Mesodermal cell (in vitro differentiated cells): ENCODE measurements around the gene PPP4R2.

ENCODE experiments used
- H3K27ac ChIP-seq: 2 replicates; pipeline ENCODE4 v1.7.0; 2013; ENCODE audit warnings: mild to moderate bottlenecking, low read depth, low read length, moderate library complexity; ENCODE audit not compliant: severe bottlenecking
- H3K36me3 ChIP-seq: 2 replicates; pipeline ENCODE4 v1.7.1; 2013; ENCODE audit warnings: mild to moderate bottlenecking, low read length, moderate library complexity; ENCODE audit not compliant: control insufficient read depth, insufficient read depth
- H3K4me1 ChIP-seq: one replicate; pipeline ENCODE4 v1.7.1; 2013; ENCODE audit warnings: mild to moderate bottlenecking, low read length; ENCODE audit not compliant: insufficient read depth, control insufficient read depth, poor library complexity, severe bottlenecking
- H3K4me3 ChIP-seq: 2 replicates; pipeline ENCODE4 v1.7.0; 2013; ENCODE audit warnings: low read length, control low read depth, mild to moderate bottlenecking; ENCODE audit not compliant: insufficient read depth, poor library complexity, severe bottlenecking; ENCODE audit errors: extremely low read depth
- H3K9me3 ChIP-seq: 2 replicates; pipeline ENCODE4 v1.7.1; 2013; ENCODE audit warnings: mild to moderate bottlenecking, low read length, moderate library complexity; ENCODE audit not compliant: control insufficient read depth
- WGBS, 2 experiments: methylation state at CpG; one replicate each; pipeline ENCODE4 v1.1.5; 2013; ENCODE audit warnings: missing lambda C conversion rate in 2 of 2; ENCODE audit not compliant: insufficient coverage in 2 of 2; 5-methylcytosine and 5-hydroxymethylcytosine counted together

PPP4R2 gene

DNA sequence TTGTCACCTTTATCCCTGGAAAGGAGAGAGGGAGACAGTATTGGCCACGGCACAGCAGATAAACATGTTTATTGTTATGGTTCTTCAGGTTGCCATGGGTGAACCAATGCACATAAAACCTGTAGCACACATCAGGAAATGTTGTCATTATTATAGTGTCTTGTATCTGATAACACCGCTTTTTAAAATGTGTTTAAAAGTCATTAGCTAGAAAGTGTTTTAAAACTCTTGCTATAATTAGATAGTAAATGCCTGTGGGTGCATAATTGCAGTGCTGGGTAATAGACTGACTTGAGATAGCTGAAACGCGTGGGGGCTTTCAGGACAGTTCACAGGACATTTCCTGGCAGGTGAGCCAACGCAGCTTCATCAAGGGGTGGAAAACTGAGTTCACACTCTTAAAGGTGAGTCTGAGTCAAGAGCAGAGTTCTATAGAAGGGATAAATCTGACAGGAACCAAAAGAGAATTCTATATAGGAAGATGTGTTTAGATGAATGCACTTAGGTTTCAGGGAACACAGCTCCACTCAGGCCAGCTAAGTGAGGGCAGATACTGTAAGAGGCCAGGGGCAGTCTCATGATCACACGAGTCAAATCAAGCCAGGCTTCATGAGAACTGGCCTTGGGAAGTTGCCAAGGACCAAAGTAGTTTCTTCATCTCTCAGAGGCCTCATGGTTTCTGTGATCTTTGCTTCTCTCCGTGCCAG is 35.6 kb upstream of the PPP4R2 start:
- Histone ChIP-seq H3K36me3 (peaks cover 4% of the 10 kb centered on the region), H3K9me3 (no peaks in the 10 kb centered on the region), H3K4me1 (no peaks in the 10 kb centered on the region), H3K4me3 (no peak overlapping the region), H3K27ac (no peak overlapping the region)
- 93 to 95% methylated on average over 6 of the region's 7 CpGs for WGBS, 2 experiments

- Histone ChIP-seq H3K9me3 (no peaks in the 10 kb centered on the region), H3K27ac (no peak overlapping the region), H3K4me1 (no peaks in the 10 kb centered on the region), H3K4me3 (no peak overlapping the region), H3K36me3 (peaks cover 4% of the 10 kb centered on the region)
- 0 to 44% methylated on average over 1 to 2 of the region's 4 CpGs for WGBS, 2 experiments
These were observed 34.9 kb upstream of the PPP4R2 start for GRCh38 chr3:72961752-72962151.

DNA sequence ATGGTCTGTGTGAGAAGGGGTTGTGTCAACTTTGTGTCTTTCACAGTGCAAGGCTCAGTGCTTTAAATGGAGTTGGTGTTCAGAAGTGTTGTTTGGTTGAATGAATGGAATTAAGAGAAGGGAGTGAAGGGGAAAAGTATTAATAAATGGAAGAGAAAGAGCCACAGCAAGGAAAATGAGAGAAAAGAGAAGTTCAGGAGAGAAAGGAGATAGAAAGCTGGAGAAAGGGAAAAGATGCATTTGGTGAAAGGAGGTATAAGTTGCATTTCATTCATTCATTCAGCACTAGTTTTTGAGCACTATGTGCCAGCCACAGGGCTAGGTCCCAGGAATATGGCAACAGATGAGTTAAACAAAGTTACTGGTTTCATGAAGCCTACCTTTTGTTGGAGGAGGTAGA is 34.3 kb upstream of the PPP4R2 start:
- H3K4me1 ChIP-seq, result no peaks in the 10 kb centered on the region
- no peak overlapping the region for H3K4me3 ChIP-seq
- no peak overlapping the region for H3K27ac ChIP-seq
- H3K9me3 ChIP-seq, result no peaks in the 10 kb centered on the region
- peaks cover 2% of the 10 kb centered on the region for H3K36me3 ChIP-seq

GRCh38 chr3:72964633-72965032 is 32.0 kb upstream of the PPP4R2 start:
- Histone ChIP-seq H3K27ac (no peak overlapping the region), H3K4me1 (no peaks in the 10 kb centered on the region), H3K4me3 (no peak overlapping the region), H3K36me3 (peaks cover 12% of the 10 kb centered on the region), H3K9me3 (no peaks in the 10 kb centered on the region)

DNA sequence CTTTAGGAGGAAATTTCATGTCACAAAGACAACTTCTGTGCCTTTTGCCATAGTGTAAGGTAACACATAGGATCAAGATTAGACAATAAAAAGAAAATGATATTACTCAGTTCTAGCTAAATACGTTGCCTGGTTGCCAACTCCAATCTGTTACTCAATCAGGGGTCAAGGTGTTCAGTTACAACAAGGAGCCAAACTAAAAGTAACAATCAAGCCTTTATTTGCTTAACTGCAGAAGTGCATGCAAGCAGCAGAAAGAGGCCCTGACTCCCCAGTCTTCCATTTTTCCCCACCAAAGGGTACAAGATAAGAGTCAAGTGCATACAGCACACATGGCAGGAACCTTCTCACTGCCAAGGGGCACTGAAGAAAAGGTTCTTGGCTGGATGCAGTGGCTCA is 28.3 kb upstream of the PPP4R2 start:
- H3K4me1 ChIP-seq, result peaks cover 4% of the 10 kb centered on the region
- no peaks in the 10 kb centered on the region for H3K9me3 ChIP-seq
- no peak overlapping the region for H3K27ac ChIP-seq
- peaks cover 12% of the 10 kb centered on the region for H3K36me3 ChIP-seq
- WGBS, 2 experiments, result 100% methylated on average over 1 of the region's 1 CpG; no CpG with 5 or more reads in 1 of the 2 experiments
- no peak overlapping the region for H3K4me3 ChIP-seq

- H3K9me3 ChIP-seq, result no peaks in the 10 kb centered on the region
- whole genome bisulfite sequencing, 2 experiments, result 80% methylated on average over 2 of the region's 3 CpGs; no CpG with 5 or more reads in 1 of the 2 experiments
- peaks cover 4% of the 10 kb centered on the region for H3K4me1 ChIP-seq
- peaks cover 12% of the 10 kb centered on the region for H3K36me3 ChIP-seq
- no peak overlapping the region for H3K4me3 ChIP-seq
- no peak overlapping the region for H3K27ac ChIP-seq
These were observed 26.8 kb upstream of the PPP4R2 start for GRCh38 chr3:72969766-72970165.

DNA sequence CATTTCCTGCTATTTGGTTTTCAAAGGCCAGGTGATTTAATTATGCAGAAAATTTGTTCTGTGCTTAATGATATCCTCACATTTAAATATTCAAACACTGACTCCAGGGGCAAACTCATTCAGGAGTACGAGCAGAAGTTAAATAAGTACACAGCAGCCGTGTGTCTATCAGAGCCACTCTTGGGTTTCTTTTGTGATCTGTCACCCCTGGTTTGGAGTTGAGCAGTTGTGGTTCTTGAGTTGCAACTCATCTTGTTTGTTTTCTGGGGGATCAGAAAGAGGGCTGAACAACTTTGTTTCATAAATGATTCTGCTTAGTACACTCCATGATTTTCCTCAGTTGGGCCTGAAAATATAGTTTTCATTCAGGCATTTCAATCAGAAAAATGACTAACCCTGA is 25.7 kb upstream of the PPP4R2 start:
- H3K4me1 ChIP-seq, result peaks cover 4% of the 10 kb centered on the region
- H3K9me3 ChIP-seq, result no peaks in the 10 kb centered on the region
- no peak overlapping the region for H3K4me3 ChIP-seq
- peaks cover 16% of the 10 kb centered on the region for H3K36me3 ChIP-seq
- H3K27ac ChIP-seq, result no peak overlapping the region
- 83 to 88% methylated on average over 2 of the region's 2 CpGs for WGBS, 2 experiments

- Histone ChIP-seq H3K4me3 (no peak overlapping the region), H3K36me3 (peaks cover 19% of the 10 kb centered on the region), H3K4me1 (peaks cover 4% of the 10 kb centered on the region), H3K27ac (no peak overlapping the region), H3K9me3 (no peaks in the 10 kb centered on the region)
- WGBS, 2 experiments, result 88 to 100% methylated on average over 1 of the region's 3 CpGs
These were observed 23.9 kb upstream of the PPP4R2 start for GRCh38 chr3:72972706-72973030.

- Histone ChIP-seq H3K27ac (no peak overlapping the region), H3K4me3 (no peak overlapping the region), H3K36me3 (peaks cover 14% of the 10 kb centered on the region), H3K9me3 (no peaks in the 10 kb centered on the region), H3K4me1 (peaks cover 4% of the 10 kb centered on the region)
- 64 to 74% methylated on average over 6 to 7 of the region's 7 CpGs for WGBS, 2 experiments
These were observed 23.4 kb upstream of the PPP4R2 start for GRCh38 chr3:72973031-72973723.

DNA sequence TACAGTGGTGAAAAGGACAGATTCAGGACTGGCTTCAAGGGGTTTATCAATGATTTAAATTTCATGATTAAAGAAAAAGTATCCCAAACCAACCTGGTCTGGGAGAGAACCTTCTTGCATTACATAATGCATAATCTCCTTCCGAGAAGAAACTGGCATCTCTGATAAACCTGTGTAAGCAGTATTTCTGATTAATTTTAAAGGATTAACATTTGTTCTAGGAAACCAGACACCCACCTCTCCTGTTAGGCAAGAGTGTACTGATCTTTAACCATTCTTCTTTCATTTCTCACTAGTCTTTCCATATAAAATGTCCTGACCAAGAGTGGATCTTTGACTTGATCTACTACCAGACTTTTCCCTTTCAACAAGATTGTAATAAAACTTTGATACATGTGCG is 22.8 kb upstream of the PPP4R2 start:
- Histone ChIP-seq H3K36me3 (peaks cover 11% of the 10 kb centered on the region), H3K4me3 (no peak overlapping the region), H3K9me3 (no peaks in the 10 kb centered on the region), H3K27ac (no peak overlapping the region), H3K4me1 (peaks cover 4% of the 10 kb centered on the region)
- no CpG with 5 or more reads among the region's 2 CpGs for WGBS, 2 experiments

DNA sequence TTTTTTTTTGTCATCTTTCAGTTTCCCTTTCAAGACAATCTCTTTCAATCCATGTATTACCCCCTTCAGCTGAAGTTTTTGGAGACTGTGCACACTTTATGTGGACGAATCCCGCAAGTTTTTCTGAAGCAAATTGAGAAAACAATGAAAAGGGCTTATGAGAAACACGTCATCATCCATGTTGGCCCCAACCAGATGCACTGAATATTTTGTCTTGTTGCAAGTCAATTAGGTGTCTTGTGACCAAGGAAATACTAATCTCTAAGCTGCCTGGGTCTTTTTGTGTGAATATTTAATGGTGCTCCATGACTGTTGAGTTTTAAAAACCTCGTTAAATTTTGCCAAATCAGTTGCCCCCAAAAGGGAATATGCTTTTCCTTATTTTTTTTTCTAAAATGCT is 21.7 kb upstream of the PPP4R2 start:
- Histone ChIP-seq H3K4me3 (no peak overlapping the region), H3K27ac (no peak overlapping the region), H3K36me3 (peaks cover 7% of the 10 kb centered on the region), H3K4me1 (peaks cover 4% of the 10 kb centered on the region), H3K9me3 (no peaks in the 10 kb centered on the region)
- 95 to 100% methylated on average over 2 to 3 of the region's 4 CpGs for WGBS, 2 experiments
